Measurements from ENCODE around the gene MARCHF10.

Gene MARCHF10

DNA sequence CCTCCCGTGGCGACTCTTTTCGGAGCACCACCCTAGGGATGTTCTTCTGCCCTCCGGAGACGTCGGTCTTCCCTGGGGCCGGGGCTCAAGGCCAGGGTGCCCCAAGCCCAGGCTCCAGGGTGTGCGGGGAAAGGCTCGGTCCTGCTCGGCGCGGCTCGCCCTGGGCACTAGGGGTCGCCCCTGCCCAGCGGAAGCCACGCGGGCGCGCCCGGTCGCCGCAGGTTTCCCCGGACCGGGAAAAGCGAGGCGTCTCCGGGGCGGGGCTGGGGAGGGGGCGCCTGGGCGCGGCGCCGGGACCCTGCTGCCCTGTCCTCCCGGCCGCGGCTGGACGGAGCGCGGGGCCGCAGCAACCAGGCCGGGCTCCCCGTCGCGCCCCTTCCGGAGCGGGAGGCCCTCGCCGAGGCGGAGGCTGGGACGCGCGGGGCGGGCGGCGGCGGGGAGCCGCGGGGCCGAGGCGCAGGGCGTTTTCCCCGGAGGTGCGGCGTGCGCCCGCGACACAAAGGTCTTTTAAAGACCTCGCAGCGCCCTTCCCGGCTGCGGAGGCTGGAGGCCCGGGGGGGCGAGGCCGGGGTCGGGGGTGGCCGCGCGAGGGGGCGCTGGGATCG, 104.2 kb downstream of the MARCHF10 start:
- H3K27ac ChIP-seq (ENCODE audit: poor library complexity, severe bottlenecking): peak overlapping the region; percentile 82

DNA sequence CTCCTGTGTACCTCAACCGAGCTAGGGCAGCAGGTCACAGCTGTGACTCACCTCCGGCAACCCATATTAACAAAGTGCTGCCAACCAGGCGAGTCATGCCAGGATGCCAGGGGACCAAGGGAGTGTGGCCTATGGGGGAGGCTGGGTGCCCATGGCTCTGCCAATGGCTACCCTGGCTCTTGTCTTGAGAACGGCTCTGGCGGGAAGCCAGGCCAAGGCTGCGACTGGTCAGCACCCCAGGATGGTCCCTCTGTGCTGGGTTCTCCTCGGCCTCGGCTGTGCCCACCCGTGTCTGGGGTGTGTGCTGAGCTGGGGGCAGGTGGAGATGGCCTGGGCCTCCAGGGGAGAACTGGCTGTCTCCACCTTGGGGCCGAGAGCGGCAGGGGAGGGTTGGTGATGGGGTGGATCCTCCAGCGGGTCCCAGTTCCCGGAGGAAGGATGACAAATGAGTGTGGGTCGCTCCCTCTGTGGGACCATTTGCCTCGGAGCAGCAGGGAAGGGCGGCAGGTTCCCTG, 104.8 kb downstream of the MARCHF10 start:
- H3K4me3 ChIP-seq (ENCODE audit: severe bottlenecking): peak overlapping the region; percentile 73
- TF ChIP-seq, protein P1, sequence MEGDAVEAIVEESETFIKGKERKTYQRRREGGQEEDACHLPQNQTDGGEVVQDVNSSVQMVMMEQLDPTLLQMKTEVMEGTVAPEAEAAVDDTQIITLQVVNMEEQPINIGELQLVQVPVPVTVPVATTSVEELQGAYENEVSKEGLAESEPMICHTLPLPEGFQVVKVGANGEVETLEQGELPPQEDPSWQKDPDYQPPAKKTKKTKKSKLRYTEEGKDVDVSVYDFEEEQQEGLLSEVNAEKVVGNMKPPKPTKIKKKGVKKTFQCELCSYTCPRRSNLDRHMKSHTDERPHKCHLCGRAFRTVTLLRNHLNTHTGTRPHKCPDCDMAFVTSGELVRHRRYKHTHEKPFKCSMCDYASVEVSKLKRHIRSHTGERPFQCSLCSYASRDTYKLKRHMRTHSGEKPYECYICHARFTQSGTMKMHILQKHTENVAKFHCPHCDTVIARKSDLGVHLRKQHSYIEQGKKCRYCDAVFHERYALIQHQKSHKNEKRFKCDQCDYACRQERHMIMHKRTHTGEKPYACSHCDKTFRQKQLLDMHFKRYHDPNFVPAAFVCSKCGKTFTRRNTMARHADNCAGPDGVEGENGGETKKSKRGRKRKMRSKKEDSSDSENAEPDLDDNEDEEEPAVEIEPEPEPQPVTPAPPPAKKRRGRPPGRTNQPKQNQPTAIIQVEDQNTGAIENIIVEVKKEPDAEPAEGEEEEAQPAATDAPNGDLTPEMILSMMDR (IDR thresholded peaks at IDR 0.05; ENCODE audit: poor library complexity, severe bottlenecking): no peak
- peak overlapping the region; percentile 82 for H3K27ac ChIP-seq (ENCODE audit: poor library complexity, severe bottlenecking)
- ATAC-seq (ENCODE audit: low read depth): peak; percentile 81
- H3K27me3 ChIP-seq (ENCODE audit: insufficient read depth, poor library complexity, severe bottlenecking): no peaks in the 10 kb centered on the region
- peaks cover 23% of the 10 kb centered on the region for H3K4me1 ChIP-seq (ENCODE audit: insufficient read depth, poor library complexity, severe bottlenecking)
- no peaks in the 10 kb centered on the region for H3K9me3 ChIP-seq (ENCODE audit: severe bottlenecking)
- H3K36me3 ChIP-seq (ENCODE audit: low read depth): no peaks in the 10 kb centered on the region
- DNase-seq (ENCODE audit: low spot score): peak; percentile 90

More for the DNA sequence above, 104.2 kb downstream of the MARCHF10 start:
- TF ChIP-seq, protein P1 (IDR thresholded peaks at IDR 0.05; ENCODE audit: poor library complexity, severe bottlenecking): peak; percentile 98
- DNase-seq (ENCODE audit: low spot score) (peak; percentile 81), ATAC-seq (ENCODE audit: low read depth) (peak; percentile 75)
- Histone ChIP-seq H3K27me3 (ENCODE audit: insufficient read depth, poor library complexity, severe bottlenecking) (no peaks in the 10 kb centered on the region), H3K4me3 (ENCODE audit: severe bottlenecking) (peak overlapping the region; percentile 73), H3K9me3 (ENCODE audit: severe bottlenecking) (no peaks in the 10 kb centered on the region), H3K4me1 (ENCODE audit: insufficient read depth, poor library complexity, severe bottlenecking) (peaks cover 23% of the 10 kb centered on the region), H3K36me3 (ENCODE audit: low read depth) (no peaks in the 10 kb centered on the region)

DNA sequence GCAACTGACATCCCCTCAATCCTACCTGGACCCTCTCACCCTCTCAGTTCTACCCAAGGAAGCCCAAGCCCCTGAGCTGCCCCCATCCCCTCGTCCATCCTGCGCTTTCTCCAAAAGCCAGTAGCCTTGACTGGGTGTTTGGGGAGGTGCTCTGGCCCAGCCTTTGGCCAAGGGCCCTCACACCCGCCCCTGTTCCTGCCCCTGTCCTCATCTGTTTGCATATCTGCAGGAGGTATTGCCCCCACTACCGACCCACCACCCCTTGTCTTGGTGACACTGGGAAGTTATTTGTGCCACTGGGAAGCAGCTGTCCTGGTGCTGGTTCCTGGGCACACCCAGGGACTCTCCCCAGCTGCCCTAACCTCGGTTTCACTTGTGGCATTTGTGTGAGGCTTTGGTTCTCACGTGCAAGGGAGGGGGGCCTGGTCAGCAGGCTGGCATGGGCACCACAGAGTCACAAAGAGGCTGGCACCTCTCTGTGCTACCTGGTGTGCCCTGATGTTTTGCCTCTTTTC, 105.3 kb downstream of the MARCHF10 start:
- ATAC-seq (ENCODE audit: low read depth) (no peak), DNase-seq (ENCODE audit: low spot score) (peak; percentile 34)
- H3K27me3 ChIP-seq (ENCODE audit: insufficient read depth, poor library complexity, severe bottlenecking): no peaks in the 10 kb centered on the region
- peak overlapping the region; percentile 82 for H3K27ac ChIP-seq (ENCODE audit: poor library complexity, severe bottlenecking)
- H3K4me1 ChIP-seq (ENCODE audit: insufficient read depth, poor library complexity, severe bottlenecking): peaks cover 23% of the 10 kb centered on the region
- H3K4me3 ChIP-seq (ENCODE audit: severe bottlenecking): no peak overlapping the region
- H3K9me3 ChIP-seq (ENCODE audit: severe bottlenecking): no peaks in the 10 kb centered on the region
- no peaks in the 10 kb centered on the region for H3K36me3 ChIP-seq (ENCODE audit: low read depth)
- TF ChIP-seq, protein P1 (IDR thresholded peaks at IDR 0.05; ENCODE audit: poor library complexity, severe bottlenecking): no peak

DNA sequence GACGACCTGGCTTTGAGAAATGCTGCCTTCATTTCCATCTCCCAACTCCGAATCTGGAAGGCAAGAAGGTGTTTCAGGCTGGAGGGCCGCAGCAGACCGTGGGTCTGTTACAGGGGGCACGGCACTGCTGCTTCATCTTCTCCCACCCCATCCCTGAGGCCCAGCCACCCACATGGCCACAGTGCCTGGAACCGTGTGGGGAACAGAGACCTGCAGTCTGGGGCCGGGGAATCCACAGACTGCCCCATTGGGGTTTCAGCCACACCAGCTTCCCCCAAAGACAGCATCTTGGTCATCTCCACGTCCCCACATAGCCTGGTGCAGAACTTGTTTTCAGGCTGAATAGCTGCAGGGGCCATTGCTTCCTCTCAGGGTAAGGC, 106.4 kb downstream of the MARCHF10 start:
- peaks cover 23% of the 10 kb centered on the region for H3K4me1 ChIP-seq (ENCODE audit: insufficient read depth, poor library complexity, severe bottlenecking)
- DNase-seq (ENCODE audit: low spot score) (peak; percentile 31), ATAC-seq (ENCODE audit: low read depth) (no peak)
- H3K27ac ChIP-seq (ENCODE audit: poor library complexity, severe bottlenecking): no peak overlapping the region
- H3K9me3 ChIP-seq (ENCODE audit: severe bottlenecking): no peaks in the 10 kb centered on the region
- TF ChIP-seq, protein P1 (IDR thresholded peaks at IDR 0.05; ENCODE audit: poor library complexity, severe bottlenecking): no peak
- no peaks in the 10 kb centered on the region for H3K27me3 ChIP-seq (ENCODE audit: insufficient read depth, poor library complexity, severe bottlenecking)
- no peak overlapping the region for H3K4me3 ChIP-seq (ENCODE audit: severe bottlenecking)
- no peaks in the 10 kb centered on the region for H3K36me3 ChIP-seq (ENCODE audit: low read depth)

Measured in RWPE2 (cell line).